Mesendoderm (in vitro differentiated cells): ENCODE measurements around the gene UGT1A5.

Experiments
- DNase-seq: peaks from one replicate; pipeline ENCODE4 v3.0.0; 2013
- H2AK5ac ChIP-seq: 2 replicates; pipeline ENCODE4 v1.6.1; 2013; ENCODE audit warnings: low read length, inconsistent platforms
- H2BK120ac ChIP-seq: 2 replicates; pipeline ENCODE4 v1.6.1; 2013; ENCODE audit warnings: low read depth, mild to moderate bottlenecking, low read length, moderate library complexity, mixed read lengths
- H2BK15ac ChIP-seq: replicated peaks from 2 replicates; pipeline ENCODE4 v1.6.1; 2013; ENCODE audit warnings: low read depth, mild to moderate bottlenecking, moderate library complexity
- H2BK5ac ChIP-seq: 2 replicates; pipeline ENCODE4 v1.6.1; 2013; ENCODE audit warnings: low read length, inconsistent platforms
- H3K18ac ChIP-seq: 2 replicates; pipeline ENCODE4 v1.6.1; 2013; ENCODE audit warnings: mild to moderate bottlenecking, low read length, mixed read lengths
- H3K23ac ChIP-seq: one replicate; pipeline ENCODE4 v1.6.1; 2013; ENCODE audit warnings: low read length
- H3K27ac ChIP-seq: 2 replicates; pipeline ENCODE4 v1.5.1; 2013; ENCODE audit warnings: low read depth, mild to moderate bottlenecking, inconsistent platforms, low read length, moderate library complexity
- H3K27me3 ChIP-seq: 2 replicates; pipeline ENCODE4 v1.6.1; 2013; ENCODE audit warnings: low read length, control low read depth, mild to moderate bottlenecking, inconsistent platforms; ENCODE audit not compliant: insufficient read depth, poor library complexity
- H3K36me3 ChIP-seq: 2 replicates; pipeline ENCODE4 v1.6.1; 2013; ENCODE audit warnings: low read length, inconsistent platforms; ENCODE audit not compliant: control insufficient read depth, insufficient read depth
- H3K4ac ChIP-seq: one replicate; pipeline ENCODE4 v1.6.1; 2013; ENCODE audit warnings: low read depth, mild to moderate bottlenecking, low read length, moderate library complexity
- H3K4me1 ChIP-seq: 2 replicates; pipeline ENCODE4 v1.6.1; 2013; ENCODE audit warnings: low read depth, low read length, inconsistent platforms; ENCODE audit not compliant: control insufficient read depth
- H3K4me2 ChIP-seq: 2 replicates; pipeline ENCODE4 v1.6.1; 2013; ENCODE audit warnings: low read length
- H3K4me3 ChIP-seq: 2 replicates; pipeline ENCODE4 v1.5.1; 2013; ENCODE audit warnings: mild to moderate bottlenecking, low read length
- H3K56ac ChIP-seq: one replicate; pipeline ENCODE4 v1.6.1; 2013; ENCODE audit warnings: low read length
- H3K79me1 ChIP-seq: 2 replicates; pipeline ENCODE4 v1.6.1; 2013; ENCODE audit warnings: low read length, inconsistent platforms
- H3K79me2 ChIP-seq: 2 replicates; pipeline ENCODE4 v1.6.1; 2013; ENCODE audit warnings: mild to moderate bottlenecking, low read length; ENCODE audit not compliant: control insufficient read depth, insufficient read depth
- H3K9ac ChIP-seq: 2 replicates; pipeline ENCODE4 v1.6.1; 2013; ENCODE audit warnings: low read length, inconsistent platforms
- H4K5ac ChIP-seq: one replicate; pipeline ENCODE4 v1.6.1; 2013; ENCODE audit warnings: low read length
- H4K8ac ChIP-seq: one replicate; pipeline ENCODE4 v1.6.1; 2013; ENCODE audit warnings: low read depth, mild to moderate bottlenecking, control low read depth, low read length, moderate library complexity
- WGBS: extraction: QIAGEN DNeasy Blood & Tissue Kit; methylation state at CpG from one replicate; pipeline ENCODE4 v1.1.7; 2013; ENCODE audit warnings: low lambda C conversion rate, missing lambda C conversion rate; ENCODE audit not compliant: insufficient coverage; ENCODE audit errors: extremely low coverage; 5-methylcytosine and 5-hydroxymethylcytosine counted together

The UGT1A5 gene

GRCh38 chr2:233706720-233707119 lies 6.0 kb upstream of the UGT1A5 start:
- H3K79me2 ChIP-seq = no peaks in the 10 kb centered on the region
- H3K18ac ChIP-seq = no peak overlapping the region
- H2BK120ac ChIP-seq = no peak overlapping the region
- H4K8ac ChIP-seq = no peak overlapping the region
- DNase-seq = no peak
- no peak overlapping the region for H3K4ac ChIP-seq
- no peaks in the 10 kb centered on the region for H3K4me1 ChIP-seq
- no peak overlapping the region for H3K23ac ChIP-seq
- no peaks in the 10 kb centered on the region for H3K27me3 ChIP-seq
- H3K27ac ChIP-seq = no peak overlapping the region
- H2BK15ac ChIP-seq = no peak overlapping the region
- H3K79me1 ChIP-seq = no peaks in the 10 kb centered on the region
- no CpG with 5 or more reads among the region's 1 CpG for WGBS
- no peak overlapping the region for H4K5ac ChIP-seq
- no peak overlapping the region for H3K9ac ChIP-seq
- H2BK5ac ChIP-seq = no peak overlapping the region
- no peaks in the 10 kb centered on the region for H3K36me3 ChIP-seq
- H3K4me2 ChIP-seq = no peak overlapping the region
- no peak overlapping the region for H3K4me3 ChIP-seq
- H3K56ac ChIP-seq = no peak overlapping the region
- no peak overlapping the region for H2AK5ac ChIP-seq

DNA sequence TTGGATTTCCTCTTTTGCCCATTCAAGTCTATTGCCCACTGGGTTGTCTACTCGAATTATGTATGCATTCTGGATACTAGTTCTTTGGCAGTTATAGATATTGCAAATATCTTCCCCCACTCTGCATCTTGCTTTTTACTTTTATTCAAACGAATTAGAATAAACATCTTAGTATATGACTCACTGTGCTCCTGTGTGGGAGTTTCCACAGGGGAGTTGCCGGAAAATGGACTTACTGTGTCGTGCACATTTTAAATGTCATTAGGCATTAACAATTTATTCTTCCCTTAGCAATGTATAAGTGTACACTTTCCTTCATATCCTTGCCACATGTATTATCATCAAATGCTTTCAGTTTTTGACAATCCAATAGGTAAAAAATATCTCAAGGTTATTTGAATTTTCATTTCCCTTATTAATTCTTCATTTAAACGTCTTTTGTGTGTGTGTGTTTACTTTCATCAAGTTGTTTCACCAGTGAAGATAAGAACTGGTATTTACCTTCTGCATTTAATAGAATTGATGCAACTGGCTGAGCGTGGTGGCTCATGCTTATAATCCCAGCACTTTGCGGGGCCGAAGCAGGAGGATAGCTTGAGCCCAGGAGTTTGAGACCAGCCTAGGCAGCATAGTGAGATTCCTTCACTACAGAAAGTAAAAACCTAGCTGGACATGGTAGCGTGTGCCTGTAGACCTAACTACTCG lies 4.6 kb upstream of the UGT1A5 start:
- no peak overlapping the region for H3K9ac ChIP-seq
- H3K4me2 ChIP-seq = no peak overlapping the region
- H2BK120ac ChIP-seq = no peak overlapping the region
- H3K4me3 ChIP-seq = no peak overlapping the region
- H3K56ac ChIP-seq = no peak overlapping the region
- no peaks in the 10 kb centered on the region for H3K4me1 ChIP-seq
- H3K27ac ChIP-seq = no peak overlapping the region
- DNase-seq = no peak
- no peak overlapping the region for H3K18ac ChIP-seq
- H2BK15ac ChIP-seq = no peak overlapping the region
- H3K79me2 ChIP-seq = no peaks in the 10 kb centered on the region
- no peak overlapping the region for H3K23ac ChIP-seq
- no peak overlapping the region for H4K5ac ChIP-seq
- H3K4ac ChIP-seq = no peak overlapping the region
- no peaks in the 10 kb centered on the region for H3K79me1 ChIP-seq
- no peak overlapping the region for H4K8ac ChIP-seq
- H3K36me3 ChIP-seq = no peaks in the 10 kb centered on the region
- no peak overlapping the region for H2AK5ac ChIP-seq
- WGBS = no CpG with 5 or more reads among the region's 10 CpGs
- no peak overlapping the region for H2BK5ac ChIP-seq
- no peaks in the 10 kb centered on the region for H3K27me3 ChIP-seq

GRCh38 chr2:233708942-233709341 lies 3.8 kb upstream of the UGT1A5 start:
- Histone ChIP-seq H3K9ac (no peak overlapping the region), H3K27me3 (no peaks in the 10 kb centered on the region), H4K5ac (no peak overlapping the region), H2BK15ac (no peak overlapping the region), H3K36me3 (no peaks in the 10 kb centered on the region), H3K18ac (no peak overlapping the region), H2BK5ac (no peak overlapping the region), H2BK120ac (no peak overlapping the region), H3K79me1 (no peaks in the 10 kb centered on the region), H3K79me2 (no peaks in the 10 kb centered on the region), H3K27ac (no peak overlapping the region), H2AK5ac (no peak overlapping the region), H3K4me2 (no peak overlapping the region), H3K56ac (no peak overlapping the region), H3K23ac (no peak overlapping the region), H3K4ac (no peak overlapping the region), H3K4me1 (no peaks in the 10 kb centered on the region), H4K8ac (no peak overlapping the region), H3K4me3 (no peak overlapping the region)
- peak; percentile 45 for DNase-seq
- WGBS = no CpG with 5 or more reads among the region's 5 CpGs

DNA sequence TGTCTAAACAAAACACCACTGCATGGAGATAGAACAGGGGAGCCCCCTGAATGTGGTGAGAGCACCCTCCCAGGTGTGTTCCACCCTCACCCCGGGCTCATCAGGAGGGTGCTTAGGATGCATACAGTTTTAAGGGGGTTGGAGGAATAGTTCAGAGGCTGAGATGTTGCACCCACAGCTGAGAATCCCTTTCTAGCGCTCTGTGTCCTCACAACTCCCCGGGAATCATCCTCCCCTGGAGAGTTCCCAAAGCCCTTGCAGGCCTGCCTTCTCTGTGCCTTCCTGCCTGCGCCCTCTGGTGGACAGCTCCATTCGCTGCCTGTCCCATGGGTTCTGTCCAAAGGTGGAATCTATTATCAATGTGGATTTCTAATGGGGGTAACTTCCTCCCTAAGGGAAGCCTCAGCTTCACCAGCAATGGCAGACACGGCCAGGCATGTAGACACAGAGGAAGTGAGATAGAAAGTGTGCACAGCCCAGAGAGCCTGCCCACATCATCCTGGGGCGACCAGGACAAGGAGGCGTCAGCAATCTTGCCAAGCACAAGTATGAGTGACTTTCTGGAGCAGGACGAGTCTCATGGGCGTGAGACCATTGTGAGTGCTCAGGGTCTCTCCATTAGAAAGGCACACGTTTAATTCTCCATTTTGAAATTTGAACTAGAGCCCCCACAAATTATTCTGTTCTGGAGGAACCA lies 1.2 kb upstream of the UGT1A5 start:
- Histone ChIP-seq H3K4ac (no peak overlapping the region), H3K4me2 (no peak overlapping the region), H2BK120ac (no peak overlapping the region), H2BK15ac (no peak overlapping the region), H3K79me1 (no peaks in the 10 kb centered on the region), H3K27me3 (no peaks in the 10 kb centered on the region), H3K56ac (peak overlapping the region; percentile 26), H4K5ac (no peak overlapping the region), H3K4me1 (no peaks in the 10 kb centered on the region), H3K9ac (no peak overlapping the region), H2AK5ac (no peak overlapping the region), H3K23ac (no peak overlapping the region), H3K4me3 (no peak overlapping the region), H3K79me2 (no peaks in the 10 kb centered on the region), H2BK5ac (no peak overlapping the region), H4K8ac (no peak overlapping the region), H3K27ac (no peak overlapping the region), H3K36me3 (no peaks in the 10 kb centered on the region), H3K18ac (no peak overlapping the region)
- DNase-seq = peak; percentile 81
- WGBS = no CpG with 5 or more reads among the region's 11 CpGs

DNA sequence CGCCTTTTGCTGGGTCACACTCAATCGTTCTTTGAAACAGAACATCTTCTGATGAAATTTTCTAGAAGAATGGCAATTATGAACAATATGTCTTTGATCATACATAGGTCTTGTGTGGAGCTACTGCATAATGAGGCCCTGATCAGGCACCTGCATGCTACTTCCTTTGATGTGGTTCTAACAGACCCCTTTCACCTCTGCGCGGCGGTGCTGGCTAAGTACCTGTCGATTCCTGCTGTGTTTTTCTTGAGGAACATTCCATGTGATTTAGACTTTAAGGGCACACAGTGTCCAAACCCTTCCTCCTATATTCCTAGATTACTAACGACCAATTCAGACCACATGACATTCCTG lies 532 bp downstream of the UGT1A5 start:
- H4K5ac ChIP-seq = no peak overlapping the region
- H3K9ac ChIP-seq = no peak overlapping the region
- DNase-seq = no peak
- H2BK5ac ChIP-seq = no peak overlapping the region
- no peaks in the 10 kb centered on the region for H3K79me2 ChIP-seq
- no peak overlapping the region for H3K4me2 ChIP-seq
- no peaks in the 10 kb centered on the region for H3K27me3 ChIP-seq
- no peak overlapping the region for H3K56ac ChIP-seq
- H3K23ac ChIP-seq = no peak overlapping the region
- H2BK120ac ChIP-seq = no peak overlapping the region
- H4K8ac ChIP-seq = no peak overlapping the region
- no peaks in the 10 kb centered on the region for H3K79me1 ChIP-seq
- no peak overlapping the region for H3K4me3 ChIP-seq
- WGBS = no CpG with 5 or more reads among the region's 7 CpGs
- no peak overlapping the region for H3K18ac ChIP-seq
- no peaks in the 10 kb centered on the region for H3K36me3 ChIP-seq
- no peak overlapping the region for H3K4ac ChIP-seq
- no peak overlapping the region for H2BK15ac ChIP-seq
- no peak overlapping the region for H3K27ac ChIP-seq
- H3K4me1 ChIP-seq = no peaks in the 10 kb centered on the region
- H2AK5ac ChIP-seq = no peak overlapping the region

- no peaks in the 10 kb centered on the region for H3K79me2 ChIP-seq
- H4K5ac ChIP-seq = no peak overlapping the region
- H3K27me3 ChIP-seq = no peaks in the 10 kb centered on the region
- H4K8ac ChIP-seq = no peak overlapping the region
- no peak overlapping the region for H3K4ac ChIP-seq
- no peak overlapping the region for H3K23ac ChIP-seq
- no peak overlapping the region for H3K27ac ChIP-seq
- H3K36me3 ChIP-seq = no peaks in the 10 kb centered on the region
- H3K4me2 ChIP-seq = no peak overlapping the region
- H3K18ac ChIP-seq = no peak overlapping the region
- no peak overlapping the region for H2BK5ac ChIP-seq
- no peak overlapping the region for H2AK5ac ChIP-seq
- H3K79me1 ChIP-seq = no peaks in the 10 kb centered on the region
- no CpG with 5 or more reads among the region's 2 CpGs for WGBS
- no peak overlapping the region for H3K56ac ChIP-seq
- H3K4me3 ChIP-seq = no peak overlapping the region
- no peak overlapping the region for H3K9ac ChIP-seq
- no peak overlapping the region for H2BK120ac ChIP-seq
- H3K4me1 ChIP-seq = no peaks in the 10 kb centered on the region
- no peak for DNase-seq
- H2BK15ac ChIP-seq = no peak overlapping the region
Measured at GRCh38 chr2:233714121-233714520, 1.4 kb downstream of the UGT1A5 start.
